Fibroblast of lung (primary cell): ENCODE data around the gene DAND5. TPM values are rescaled to one million over a fixed set of nuclear protein-coding genes. Genes with fewer than 3 reads are reported as not detected.

Experiments
- DNase-seq, 2 donors: peaks; one replicate each; pipeline versions ENCODE4 v3.0.0 to v3.0.0-alpha.2; 2010; ENCODE audit warnings: low read depth in 2 of 2
- H2AFZ ChIP-seq: 2 replicates; pipeline ENCODE4 v1.5.1; 2012; ENCODE audit warnings: low read length, control low read depth, inconsistent platforms
- H3K27ac ChIP-seq: 2 replicates; pipeline ENCODE4 v1.5.1; 2011; ENCODE audit warnings: low read length, control low read depth; ENCODE audit not compliant: insufficient read depth
- H3K27me3 ChIP-seq: 2 replicates; pipeline ENCODE4 v1.5.1; 2011; ENCODE audit warnings: mild to moderate bottlenecking, low read length; ENCODE audit not compliant: control insufficient read depth, insufficient read depth
- H3K36me3 ChIP-seq: 2 replicates; pipeline ENCODE4 v1.5.1; 2011; ENCODE audit warnings: low read length; ENCODE audit not compliant: control insufficient read depth, insufficient read depth
- H3K4me1 ChIP-seq: 2 replicates; pipeline ENCODE4 v1.5.1; 2011; ENCODE audit warnings: low read length; ENCODE audit not compliant: control insufficient read depth, insufficient read depth; ENCODE audit errors: extremely low read depth
- H3K4me2 ChIP-seq: 2 replicates; pipeline ENCODE4 v1.5.1; 2011; ENCODE audit warnings: low read length, control low read depth; ENCODE audit not compliant: insufficient read depth; ENCODE audit errors: extremely low read depth
- H3K4me3 ChIP-seq, 4 experiments: fragments of 200-600 bp in 1 of 4; sonication (generic) in 1 of 4; replicated peaks in 1 of 4; 2 replicates each; pipeline ENCODE4 v1.5.1; 2011 to 2016; ENCODE audit warnings: low read length in 4 of 4, low read depth in 3 of 4, mild to moderate bottlenecking in 3 of 4, control low read depth in 2 of 4, inconsistent platforms in 1 of 4, mixed read lengths in 1 of 4; ENCODE audit not compliant: insufficient read depth in 1 of 4; ENCODE audit errors: control extremely low read depth in 1 of 4
- H3K79me2 ChIP-seq: 2 replicates; pipeline ENCODE4 v1.5.1; 2012; ENCODE audit warnings: mild to moderate bottlenecking, low read length, inconsistent platforms; ENCODE audit not compliant: control insufficient read depth, insufficient read depth
- H3K9ac ChIP-seq: 2 replicates; pipeline ENCODE4 v1.5.1; 2011; ENCODE audit warnings: mild to moderate bottlenecking, low read length, control low read depth; ENCODE audit not compliant: insufficient read depth
- H3K9me3 ChIP-seq: 2 replicates; pipeline ENCODE4 v1.5.1; 2012; ENCODE audit warnings: low read depth, low read length; ENCODE audit not compliant: control insufficient read depth, insufficient read depth
- H4K20me1 ChIP-seq: 2 replicates; pipeline ENCODE4 v1.5.1; 2011; ENCODE audit warnings: low read length; ENCODE audit not compliant: control insufficient read depth, insufficient read depth; ENCODE audit errors: extremely low read depth
- EZH2 ChIP-seq: IDR thresholded peaks from 2 replicates; pipeline ENCODE4 v1.5.1; 2012; ENCODE audit warnings: low read length, control low read depth, mild to moderate bottlenecking; ENCODE audit errors: missing control alignments
- polyA plus RNA-seq, 2 donors: library from polyadenylated mRNA; depleted of rRNA in 1 of 2; stranded (reverse) in 1 of 2; unstranded in 1 of 2; fragments of >200 nt; gene quantifications; 2 replicates each; pipeline ENCODE4 v1.2.1, GENCODE V29; 2011 to 2012; ENCODE audit warnings: missing spikeins in 1 of 2
- total RNA-seq: library from RNA; depleted of rRNA; stranded (reverse); fragments of >200 nt; gene quantifications from 2 replicates; pipeline ENCODE4 v1.2.1, GENCODE V29; 2014
- TF ChIP-seq, protein P1 (sequence below), 2 donors: IDR thresholded peaks in 1 of 2; conservative IDR thresholded peaks in 1 of 2; 1 replicate in 1 of 2; 2 replicates in 1 of 2; pipeline ENCODE4 v1.5.1; 2011 to 2012; ENCODE audit warnings: low read length in 2 of 2, control low read depth in 1 of 2, inconsistent platforms in 1 of 2, low read depth in 1 of 2, mild to moderate bottlenecking in 1 of 2

The DAND5 gene
- total and polyA plus RNA-seq, 2 donors (not counting 1 experiment from before 2014, with no cell fraction given): 0.03 TPM; not detected in 1

GRCh38 chr19:12924621-12925310 is 44.6 kb upstream of the DAND5 start:
- no peak for DNase-seq
- Histone ChIP-seq H3K27ac (no peak overlapping the region), H3K27me3 (no peaks in the 10 kb centered on the region), H3K9ac (no peak overlapping the region), H3K4me3 (no peak overlapping the region), H2AFZ (no peak overlapping the region), H3K4me1 (no peaks in the 10 kb centered on the region), H3K9me3 (no peaks in the 10 kb centered on the region), H3K79me2 (no peaks in the 10 kb centered on the region), H4K20me1 (no peaks in the 10 kb centered on the region), H3K36me3 (peaks cover 26% of the 10 kb centered on the region), H3K4me2 (no peak overlapping the region)
- no peak for TF ChIP-seq EZH2
- TF ChIP-seq, protein P1, sequence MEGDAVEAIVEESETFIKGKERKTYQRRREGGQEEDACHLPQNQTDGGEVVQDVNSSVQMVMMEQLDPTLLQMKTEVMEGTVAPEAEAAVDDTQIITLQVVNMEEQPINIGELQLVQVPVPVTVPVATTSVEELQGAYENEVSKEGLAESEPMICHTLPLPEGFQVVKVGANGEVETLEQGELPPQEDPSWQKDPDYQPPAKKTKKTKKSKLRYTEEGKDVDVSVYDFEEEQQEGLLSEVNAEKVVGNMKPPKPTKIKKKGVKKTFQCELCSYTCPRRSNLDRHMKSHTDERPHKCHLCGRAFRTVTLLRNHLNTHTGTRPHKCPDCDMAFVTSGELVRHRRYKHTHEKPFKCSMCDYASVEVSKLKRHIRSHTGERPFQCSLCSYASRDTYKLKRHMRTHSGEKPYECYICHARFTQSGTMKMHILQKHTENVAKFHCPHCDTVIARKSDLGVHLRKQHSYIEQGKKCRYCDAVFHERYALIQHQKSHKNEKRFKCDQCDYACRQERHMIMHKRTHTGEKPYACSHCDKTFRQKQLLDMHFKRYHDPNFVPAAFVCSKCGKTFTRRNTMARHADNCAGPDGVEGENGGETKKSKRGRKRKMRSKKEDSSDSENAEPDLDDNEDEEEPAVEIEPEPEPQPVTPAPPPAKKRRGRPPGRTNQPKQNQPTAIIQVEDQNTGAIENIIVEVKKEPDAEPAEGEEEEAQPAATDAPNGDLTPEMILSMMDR (conservative IDR thresholded peaks at IDR 0.05 in 1 of 2, IDR thresholded peaks at IDR 0.05 in 1 of 2; ENCODE audit: low read depth in 1 of 2, low read length in 2 of 2): no peak

DNA sequence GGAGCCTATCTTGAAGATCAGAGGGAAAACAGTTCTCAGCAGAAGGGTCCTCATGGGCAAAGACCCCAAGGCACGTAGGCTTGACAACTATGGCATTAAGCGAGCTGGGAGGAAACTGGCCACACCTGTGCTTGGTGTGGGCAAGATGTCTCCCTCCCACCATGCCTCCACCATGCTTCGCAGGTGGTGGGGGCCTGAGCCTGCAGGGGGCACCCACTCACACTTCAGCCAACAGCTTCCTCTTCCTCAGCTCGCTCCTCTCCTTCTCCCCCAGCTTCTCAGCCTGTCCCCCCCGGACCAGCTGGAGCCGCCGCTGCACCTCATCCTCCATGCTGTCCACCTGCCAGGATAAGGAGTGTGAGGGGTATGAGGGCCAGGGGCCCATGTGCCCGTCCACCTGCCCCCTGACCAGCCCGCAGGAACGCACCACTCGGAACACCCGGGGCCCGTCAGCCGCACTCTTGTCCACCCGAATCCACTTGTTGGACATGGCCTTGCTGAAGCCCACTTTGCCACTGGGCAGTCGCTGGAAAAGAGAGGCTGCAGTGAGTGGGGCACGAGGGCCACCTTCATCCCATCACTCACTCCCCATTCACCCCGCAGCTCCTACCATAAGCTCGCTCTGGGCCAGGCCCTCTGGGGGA is 39.3 kb upstream of the DAND5 start:
- Histone ChIP-seq H3K36me3 (peaks cover 21% of the 10 kb centered on the region), H3K4me1 (no peaks in the 10 kb centered on the region), H3K9ac (no peak overlapping the region), H3K27ac (no peak overlapping the region), H3K9me3 (no peaks in the 10 kb centered on the region), H2AFZ (no peak overlapping the region), H3K4me3 (no peak overlapping the region), H4K20me1 (no peaks in the 10 kb centered on the region), H3K27me3 (no peaks in the 10 kb centered on the region), H3K4me2 (no peak overlapping the region), H3K79me2 (peaks cover 20% of the 10 kb centered on the region)
- TF ChIP-seq, protein P1 (conservative IDR thresholded peaks at IDR 0.05 in 1 of 2, IDR thresholded peaks at IDR 0.05 in 1 of 2; ENCODE audit: low read depth in 1 of 2, low read length in 2 of 2): no peak
- no peak for TF ChIP-seq EZH2
- DNase-seq: no peak

- H3K4me3 ChIP-seq: peak overlapping the region; percentile 71 to 96 (median 86)
- TF ChIP-seq, protein P1 (conservative IDR thresholded peaks at IDR 0.05 in 1 of 2, IDR thresholded peaks at IDR 0.05 in 1 of 2; ENCODE audit: low read depth in 1 of 2, low read length in 2 of 2): no peak
- no peak for TF ChIP-seq EZH2
- peak overlapping the region; percentile 97 for H3K4me2 ChIP-seq
- H3K4me1 ChIP-seq: peaks cover 4% of the 10 kb centered on the region
- peaks cover 16% of the 10 kb centered on the region for H3K36me3 ChIP-seq
- no peaks in the 10 kb centered on the region for H3K9me3 ChIP-seq
- H4K20me1 ChIP-seq: no peaks in the 10 kb centered on the region
- DNase-seq: no peak
- H2AFZ ChIP-seq: peak overlapping the region; percentile 61
- H3K27me3 ChIP-seq: no peaks in the 10 kb centered on the region
- peak overlapping the region; percentile 90 for H3K9ac ChIP-seq
- peak overlapping the region; percentile 75 for H3K27ac ChIP-seq
- H3K79me2 ChIP-seq: peaks cover 20% of the 10 kb centered on the region
These were observed 36.7 kb upstream of the DAND5 start for GRCh38 chr19:12932392-12933286.
